HEK293T (cell line): ENCODE measurements around the gene PHRF1.
A peak's percentile ranks its signal among the peaks of the same experiment; 100 is the strongest.

Source experiments
- CTCF ChIA-PET: fragments of 350-600 bp; formaldehyde crosslinking; extraction: SDS; loops from one replicate; lab custom pipeline; 2021; ENCODE audit warnings: antibody characterized with exemption, inconsistent platforms; lab: Yijun Ruan, JAX
- POLR2A ChIA-PET: fragments of 350-600 bp; formaldehyde crosslinking; extraction: SDS; loops from one replicate; lab custom pipeline; 2020; ENCODE audit warnings: antibody characterized with exemption, inconsistent platforms; lab: Yijun Ruan, JAX
- DNase-seq: peaks from one replicate; pipeline ENCODE4 v3.0.0; 2012; ENCODE audit warnings: mixed read lengths; ENCODE audit errors: extremely low spot score
- ARNT ChIP-seq: fragments of 450-650 bp; IDR thresholded peaks from 2 replicates; pipeline ENCODE4 v1.6.1; 2017; ENCODE audit warnings: mild to moderate bottlenecking
- BHLHE40 ChIP-seq: fragments of 450-650 bp; IDR thresholded peaks from 2 replicates; pipeline ENCODE4 v1.6.1; 2016; ENCODE audit warnings: mild to moderate bottlenecking, moderate library complexity, borderline replicate concordance
- CTBP1 ChIP-seq: fragments of 450-650 bp; IDR thresholded peaks from 2 replicates; pipeline ENCODE4 v1.6.1; 2016; ENCODE audit warnings: borderline replicate concordance
- ELF4 ChIP-seq: fragments of 450-650 bp; IDR thresholded peaks from 2 replicates; pipeline ENCODE4 v1.6.1; 2017; ENCODE audit warnings: antibody characterized with exemption
- FOXA1 ChIP-seq: fragments of 450-650 bp; IDR thresholded peaks from 2 replicates; pipeline ENCODE4 v1.6.1; 2016; ENCODE audit warnings: mild to moderate bottlenecking
- FOXK2 ChIP-seq: fragments of 450-650 bp; IDR thresholded peaks from 2 replicates; pipeline ENCODE4 v1.6.1; 2016; ENCODE audit warnings: mild to moderate bottlenecking
- FOXM1 ChIP-seq: fragments of 450-650 bp; IDR thresholded peaks from 2 replicates; pipeline ENCODE4 v1.6.1; 2017; ENCODE audit warnings: mild to moderate bottlenecking, borderline replicate concordance
- HDGF ChIP-seq: fragments of 450-650 bp; IDR thresholded peaks from 2 replicates; pipeline ENCODE4 v1.6.1; 2017; ENCODE audit warnings: antibody characterized with exemption, borderline replicate concordance
- L3MBTL2 ChIP-seq: fragments of 450-650 bp; conservative IDR thresholded peaks from 2 replicates; pipeline ENCODE4 v1.6.1; 2016; ENCODE audit warnings: mild to moderate bottlenecking
- LEF1 ChIP-seq: fragments of 450-650 bp; IDR thresholded peaks from 2 replicates; pipeline ENCODE4 v1.6.1; 2017; ENCODE audit warnings: mild to moderate bottlenecking, borderline replicate concordance
- NFRKB ChIP-seq: fragments of 450-650 bp; IDR thresholded peaks from 2 replicates; pipeline ENCODE4 v1.6.1; 2016; ENCODE audit warnings: mild to moderate bottlenecking, moderate library complexity
- SP1 ChIP-seq: fragments of 450-650 bp; IDR thresholded peaks from 2 replicates; pipeline ENCODE4 v1.6.1; 2017
- SUZ12 ChIP-seq: fragments of 450-650 bp; IDR thresholded peaks from 2 replicates; pipeline ENCODE4 v1.6.1; 2016; ENCODE audit warnings: mild to moderate bottlenecking
- TARDBP ChIP-seq: fragments of 450-650 bp; IDR thresholded peaks from 2 replicates; pipeline ENCODE4 v1.6.1; 2016
- ZNF384 ChIP-seq: fragments of 450-650 bp; IDR thresholded peaks from 2 replicates; pipeline ENCODE4 v1.6.1; 2016
- TF ChIP-seq, protein P1 (sequence below): fragments of 450-650 bp; IDR thresholded peaks from 2 replicates; pipeline ENCODE4 v1.6.1; 2016

The PHRF1 gene

GRCh38 chr11:535519-536454 lies 40.5 kb upstream of the PHRF1 start, which contains the start of gene HRAS:
HRAS (minus strand) TSS chr11:535576.
- no peak for TF ChIP-seq L3MBTL2
- TF ChIP-seq, protein P1, sequence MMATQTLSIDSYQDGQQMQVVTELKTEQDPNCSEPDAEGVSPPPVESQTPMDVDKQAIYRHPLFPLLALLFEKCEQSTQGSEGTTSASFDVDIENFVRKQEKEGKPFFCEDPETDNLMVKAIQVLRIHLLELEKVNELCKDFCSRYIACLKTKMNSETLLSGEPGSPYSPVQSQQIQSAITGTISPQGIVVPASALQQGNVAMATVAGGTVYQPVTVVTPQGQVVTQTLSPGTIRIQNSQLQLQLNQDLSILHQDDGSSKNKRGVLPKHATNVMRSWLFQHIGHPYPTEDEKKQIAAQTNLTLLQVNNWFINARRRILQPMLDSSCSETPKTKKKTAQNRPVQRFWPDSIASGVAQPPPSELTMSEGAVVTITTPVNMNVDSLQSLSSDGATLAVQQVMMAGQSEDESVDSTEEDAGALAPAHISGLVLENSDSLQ: peak; percentile 99
- DNase-seq: peak; percentile 100
- POLR2A ChIA-PET: interaction anchor here (0.6 to 1.7 kb wide), 14 partner anchors 9 to 206 kb away, joined by 3 to 7 read pairs (median 3); partner anchors contain the start of genes PHRF1 and TMEM80
- CTCF ChIA-PET: interaction anchor here (0.6 to 1.2 kb wide), 2 partner anchors 19 to 592 kb away, joined by 4 to 7 read pairs; no protein-coding TSS in a partner anchor

DNA sequence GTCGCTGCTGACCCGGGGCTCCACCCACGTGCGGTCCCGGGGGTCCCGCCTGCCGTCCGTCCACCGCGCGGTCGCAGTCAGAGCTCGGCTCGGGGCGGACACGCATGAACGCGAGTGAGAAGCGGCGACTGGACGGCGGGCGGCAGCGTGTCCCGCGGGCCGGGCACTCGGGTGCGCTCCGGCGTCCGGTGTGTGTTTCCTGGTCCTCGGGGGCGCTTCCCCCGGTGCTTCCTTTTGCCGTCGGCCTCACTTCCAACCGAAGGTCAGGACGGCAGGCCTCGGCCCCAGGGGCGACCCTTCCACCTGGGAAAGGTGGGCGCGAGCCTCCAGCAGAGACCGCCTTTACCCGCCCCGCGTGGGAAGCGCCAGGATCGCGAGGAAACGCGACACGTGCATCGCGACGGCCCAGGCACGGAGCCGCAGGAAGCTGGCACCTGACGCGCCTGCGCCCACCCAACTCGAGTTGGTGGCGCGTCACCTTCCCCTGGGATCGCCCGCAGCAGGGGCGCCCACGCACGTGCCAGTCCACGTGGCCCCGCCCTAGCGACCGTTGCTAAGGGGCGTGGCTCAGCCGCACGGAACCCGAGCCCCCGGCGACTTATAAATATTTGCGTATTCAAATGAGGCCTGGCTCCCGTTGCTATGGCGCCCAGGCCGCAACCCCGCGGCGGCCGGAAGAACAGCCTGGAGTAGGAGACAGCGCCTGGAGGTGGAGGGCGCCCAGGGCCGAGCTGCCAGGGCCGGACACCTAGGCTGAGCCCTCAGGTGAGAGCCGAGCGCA lies 39.2 kb upstream of the PHRF1 start, which contains the start of gene LRRC56:
Gene LRRC56, plus strand, starts transcription at position 687 of the 781 bp plus-strand sequence. CDS start 3,158 bp downstream, outside the sequence.
- DNase-seq: no peak
- TF ChIP-seq CTBP1: no peak
- TF ChIP-seq SUZ12: no peak
- no peak for TF ChIP-seq ELF4
- no peak for TF ChIP-seq FOXA1
- TF ChIP-seq, protein P1: no peak
- no peak for TF ChIP-seq NFRKB
- no peak for TF ChIP-seq L3MBTL2
- TF ChIP-seq TARDBP: no peak
- TF ChIP-seq FOXM1: no peak
- no peak for TF ChIP-seq FOXK2
- TF ChIP-seq SP1: no peak
- no peak for TF ChIP-seq ZNF384
- TF ChIP-seq LEF1: no peak
- no peak for TF ChIP-seq BHLHE40
- no peak for TF ChIP-seq HDGF
- no peak for TF ChIP-seq ARNT
- ChIA-PET POLR2A (interaction anchor here (0.9 to 1.2 kb wide), 2 partner anchors 25 to 32 kb away, joined by 3 read pairs; no protein-coding TSS in a partner anchor), CTCF (no interaction called here)

DNA sequence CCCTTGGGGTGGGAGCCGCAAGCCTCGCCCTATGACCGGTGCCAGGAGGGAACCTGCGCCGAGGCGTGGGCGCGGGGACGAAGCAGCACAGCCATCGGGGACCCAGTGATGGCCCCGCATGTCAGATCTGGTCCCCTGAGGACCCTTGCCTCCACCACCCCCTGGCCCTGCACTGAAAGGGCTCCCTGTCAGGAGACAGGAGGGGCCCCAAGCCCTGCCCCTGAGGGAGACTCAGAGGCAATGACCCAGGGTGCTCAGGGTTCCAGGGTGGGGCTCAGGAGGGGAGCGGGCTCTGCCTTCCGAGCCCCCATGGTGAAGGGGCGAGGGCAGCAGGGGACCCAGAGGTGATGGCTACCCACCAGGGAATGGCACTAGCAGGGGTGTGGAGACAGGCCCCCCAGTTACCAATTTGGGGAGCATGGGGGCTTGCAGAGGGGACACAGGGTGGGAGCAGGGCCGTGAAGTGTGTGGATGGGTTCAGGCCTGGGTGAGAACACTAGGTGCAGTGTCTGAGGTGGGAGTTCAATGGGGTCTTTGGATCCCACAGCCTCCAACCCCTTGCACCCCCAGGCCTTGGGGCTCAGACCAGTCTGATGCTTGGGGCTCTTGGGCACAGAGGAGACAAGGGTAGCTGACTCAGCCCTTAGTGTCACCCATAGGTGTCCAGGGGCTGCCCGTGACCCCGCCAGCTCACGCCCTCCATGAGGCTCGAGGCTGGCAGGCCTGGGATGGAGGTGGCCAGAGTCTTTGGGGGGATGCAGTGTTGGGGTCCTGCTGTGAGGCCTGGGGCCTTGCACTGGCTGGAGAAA lies 38.4 kb upstream of the PHRF1 start:
- no peak for DNase-seq
- ChIA-PET CTCF (no interaction called here), POLR2A (no interaction called here)
- TF ChIP-seq ELF4: no peak
- TF ChIP-seq NFRKB: no peak
- TF ChIP-seq ARNT: no peak
- TF ChIP-seq, protein P1: no peak
- TF ChIP-seq L3MBTL2: no peak
- no peak for TF ChIP-seq TARDBP
- no peak for TF ChIP-seq LEF1
- no peak for TF ChIP-seq HDGF
- no peak for TF ChIP-seq FOXK2

DNA sequence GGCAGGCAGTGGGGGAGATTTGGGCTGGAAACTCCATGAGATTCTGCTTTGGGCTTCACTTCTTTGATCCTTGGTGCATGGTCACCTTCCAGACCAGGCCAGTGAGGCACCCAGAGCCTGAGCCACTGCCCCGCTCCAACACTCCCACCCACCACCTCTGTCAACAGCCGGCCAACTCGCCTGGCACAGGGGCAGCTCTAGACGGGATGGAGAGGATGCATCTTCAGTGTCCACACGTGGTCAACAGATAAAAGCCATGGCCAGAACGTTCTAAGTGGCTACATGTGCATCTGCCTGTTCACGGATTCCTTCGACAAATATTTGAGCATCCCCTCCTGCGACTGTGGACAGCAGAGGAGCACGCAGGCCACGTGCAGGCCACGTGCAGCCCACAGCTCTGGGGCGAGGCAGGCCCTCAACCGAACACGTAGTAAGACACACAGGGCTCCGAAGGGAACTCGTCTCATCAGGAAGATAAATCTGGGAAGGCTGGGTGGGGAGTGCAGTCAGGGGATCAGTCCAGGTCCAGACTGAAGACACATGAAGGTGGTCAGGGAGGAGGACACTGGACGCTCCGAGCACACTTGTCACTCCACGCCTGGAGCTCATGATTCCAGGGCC lies 37.7 kb upstream of the PHRF1 start:
- CTCF ChIA-PET: interaction anchor here (1.0 kb wide), 1 partner anchor 9 kb away, joined by 3 read pairs; no protein-coding TSS in a partner anchor
- POLR2A ChIA-PET: no interaction called here
- no peak for DNase-seq
- TF ChIP-seq SUZ12: no peak
- no peak for TF ChIP-seq LEF1
- TF ChIP-seq ZNF384: no peak
- TF ChIP-seq CTBP1: no peak

DNA sequence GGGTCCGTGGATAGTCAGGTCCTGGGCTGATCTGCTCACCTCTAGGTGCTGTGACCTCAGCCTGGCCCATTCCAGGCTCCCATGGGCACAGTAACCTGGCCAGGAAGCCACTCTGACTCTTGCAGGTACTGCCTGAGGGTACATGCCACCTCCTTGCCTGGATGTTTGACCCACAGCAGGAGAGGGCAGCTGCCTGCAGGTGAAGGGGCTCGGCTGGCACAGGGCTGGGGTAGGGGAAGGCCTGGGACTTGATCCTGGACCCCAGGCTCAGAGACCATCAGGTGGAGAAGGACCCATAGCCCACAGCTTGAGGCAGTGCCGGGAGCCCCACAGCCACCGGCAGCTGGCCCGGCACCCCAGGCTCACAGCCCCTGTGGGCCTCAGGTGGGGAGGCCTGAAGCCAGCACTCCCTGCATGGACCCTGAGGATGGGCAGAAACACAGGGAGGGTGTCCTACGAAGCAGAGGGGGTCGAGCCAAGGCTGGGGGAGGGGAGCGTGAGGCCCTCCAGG lies 36.2 kb upstream of the PHRF1 start:
- TF ChIP-seq ELF4: no peak
- TF ChIP-seq L3MBTL2: no peak
- TF ChIP-seq CTBP1: no peak
- TF ChIP-seq ARNT: no peak
- no peak for TF ChIP-seq ZNF384
- no peak for TF ChIP-seq LEF1
- TF ChIP-seq HDGF: no peak
- no peak for TF ChIP-seq NFRKB
- no peak for TF ChIP-seq TARDBP
- no peak for TF ChIP-seq FOXM1
- no peak for TF ChIP-seq BHLHE40
- no peak for TF ChIP-seq FOXK2
- TF ChIP-seq SP1: no peak
- TF ChIP-seq FOXA1: no peak
- TF ChIP-seq, protein P1: no peak
- no peak for TF ChIP-seq SUZ12
- ChIA-PET CTCF (no interaction called here), POLR2A (no interaction called here)
- no peak for DNase-seq
